GM21723 (cell line): ENCODE results near the gene SPACA5.
"Not testable (repeated sequence)": the region's sequence is repeated elsewhere in the genome, so short reads cannot be mapped to it uniquely, and the experiment has no call there.

ENCODE experiments used
- ATAC-seq: cut with Tn5 transposase; IDR thresholded peaks from one replicate; pipeline ENCODE4 v1.9.1; 2021; ENCODE audit warnings: mild to moderate bottlenecking, moderate library complexity; ENCODE audit not compliant: unreplicated experiment

SPACA5 gene

DNA sequence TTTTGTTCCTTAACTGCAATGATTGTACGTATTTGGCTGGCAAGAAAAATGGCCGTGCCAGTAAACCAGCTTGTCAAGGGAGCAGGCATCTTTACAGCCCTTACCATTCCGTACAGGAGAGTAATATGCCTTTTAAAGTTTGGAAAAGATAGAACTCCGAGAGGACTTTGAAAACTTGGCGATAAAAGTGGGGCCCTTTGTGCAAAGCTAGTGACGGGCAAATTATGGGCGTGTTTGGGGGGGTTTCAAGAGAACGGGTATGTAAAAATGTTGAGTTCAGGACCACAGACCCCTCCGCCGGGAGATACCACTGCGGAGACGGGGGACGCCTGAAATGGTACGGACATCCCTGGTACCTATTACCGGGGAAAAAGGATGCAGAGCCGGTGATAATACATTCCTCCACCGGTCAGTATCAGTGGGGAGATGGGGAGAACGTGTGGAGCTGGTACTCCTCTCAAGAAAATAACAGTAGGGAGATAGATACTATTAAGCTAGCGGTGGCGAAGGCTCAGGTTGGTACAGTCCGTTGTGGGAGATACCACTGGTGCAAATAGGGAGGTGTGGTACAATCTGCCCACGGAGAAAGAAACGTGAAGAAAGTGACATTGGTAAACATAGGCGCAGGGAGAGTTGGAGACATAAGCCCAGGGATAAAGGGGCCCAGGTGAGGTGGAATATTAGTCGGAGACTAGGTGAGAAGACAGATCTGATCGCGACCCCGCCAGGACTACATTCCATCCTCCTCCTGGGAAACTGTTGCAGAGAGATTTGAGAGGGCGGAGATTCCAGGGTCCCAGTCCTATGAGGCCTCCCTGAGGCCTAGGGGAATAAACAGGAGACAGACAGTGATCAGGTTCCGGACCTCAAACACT lies 14.5 kb downstream of the SPACA5 start:
- ATAC-seq = peak; percentile 68

- no peak for ATAC-seq
These were observed 15.3 kb downstream of the SPACA5 start for GRCh38 chrX:48022100-48022499.

- no peak for ATAC-seq
These were observed 15.9 kb downstream of the SPACA5 start for GRCh38 chrX:48022738-48023137.

DNA sequence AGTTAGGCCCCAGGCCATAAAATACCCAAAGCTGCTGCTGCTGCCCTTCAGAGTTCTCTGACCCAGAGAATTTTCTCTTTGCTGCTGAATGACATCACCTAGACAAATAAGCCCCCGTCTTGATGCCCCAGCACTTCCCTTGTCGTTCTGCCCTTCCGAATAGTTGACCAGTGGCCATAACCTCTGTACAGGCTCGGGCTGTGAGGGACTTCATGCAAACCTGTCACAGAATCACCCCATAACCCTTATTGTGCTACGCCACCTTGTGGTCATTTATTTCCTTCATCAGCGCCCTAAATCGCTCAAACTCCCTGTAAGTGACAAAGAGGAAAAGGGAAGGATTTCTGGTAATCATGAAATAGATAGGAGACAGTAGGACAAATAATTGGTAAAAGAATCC lies 18.8 kb downstream of the SPACA5 start:
- peak; percentile 50 for ATAC-seq

DNA sequence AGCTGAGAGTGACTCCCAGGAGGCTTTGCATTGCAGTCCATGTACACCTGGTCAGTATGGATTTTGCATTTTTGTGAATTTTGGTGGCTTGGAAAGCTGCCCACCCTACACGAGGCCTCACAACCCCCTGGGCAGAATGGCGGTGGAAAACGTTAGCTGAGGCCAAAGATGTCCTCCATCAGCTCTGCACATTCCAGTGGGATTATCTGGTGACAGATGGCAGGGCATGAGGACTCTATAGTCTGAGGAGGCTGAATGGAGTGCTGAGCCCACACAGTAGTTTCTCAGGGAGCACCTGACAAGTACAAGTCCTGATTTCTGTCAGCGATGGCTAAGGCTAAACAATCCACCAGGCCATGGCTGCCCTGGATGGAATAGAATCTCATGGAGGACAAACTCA lies 20.8 kb downstream of the SPACA5 start:
- not testable (repeated sequence) for ATAC-seq

- no peak for ATAC-seq
These were observed 21.3 kb downstream of the SPACA5 start for GRCh38 chrX:48028091-48028490.

GRCh38 chrX:48030237-48030636 lies 23.4 kb downstream of the SPACA5 start:
- ATAC-seq = no peak

DNA sequence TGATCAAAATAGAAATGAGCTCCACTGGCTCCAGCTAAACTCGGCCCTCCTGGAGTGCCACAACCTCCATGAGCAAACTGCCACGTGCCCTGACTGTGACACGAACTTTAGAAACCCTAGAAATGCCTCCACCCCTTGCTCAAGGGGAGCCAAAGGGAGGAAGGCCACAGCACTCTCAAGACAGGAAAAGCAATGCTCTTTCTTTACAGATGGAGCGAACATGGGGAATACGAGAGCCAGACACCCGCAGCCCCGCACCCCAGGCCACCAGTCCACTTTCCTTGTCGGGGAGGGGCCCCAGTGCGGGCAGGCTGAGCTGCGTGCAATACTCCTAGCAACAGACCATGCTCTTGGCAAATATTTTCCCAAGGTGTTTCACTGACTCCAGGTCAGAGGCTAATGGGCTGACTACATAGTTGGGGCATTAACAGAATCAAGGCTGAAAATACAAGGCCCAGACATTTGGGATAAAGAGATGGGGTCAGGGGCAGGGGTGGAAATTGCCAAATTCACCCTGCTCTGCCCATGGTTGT lies 23.9 kb downstream of the SPACA5 start:
- ATAC-seq = not testable (repeated sequence)

- ATAC-seq = no peak
These were observed 29.1 kb downstream of the SPACA5 start for GRCh38 chrX:48035891-48036290.

DNA sequence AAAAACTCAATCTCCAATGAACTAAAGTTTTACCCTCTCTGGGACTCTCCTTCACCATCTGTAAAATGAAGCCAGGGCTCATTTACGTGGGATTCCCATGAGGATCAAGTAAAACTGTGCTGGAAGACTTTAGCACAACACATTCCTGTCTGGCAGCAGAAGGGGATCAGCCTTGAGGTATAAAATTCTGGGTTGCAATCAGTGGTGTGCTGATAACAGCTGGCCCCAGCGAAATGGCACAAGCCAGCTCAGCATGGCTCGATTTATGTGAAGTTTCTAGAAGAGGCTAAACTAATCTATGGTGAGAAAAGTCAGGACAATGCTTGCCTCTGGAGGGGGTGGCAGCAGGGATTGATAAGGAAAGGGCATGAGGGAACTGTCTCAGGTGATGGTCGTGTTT lies 36.3 kb downstream of the SPACA5 start:
- ATAC-seq = no peak

GRCh38 chrX:48045410-48046311 lies 38.9 kb downstream of the SPACA5 start:
- ATAC-seq = no peak

- ATAC-seq = no peak
These were observed 40.1 kb downstream of the SPACA5 start for GRCh38 chrX:48046846-48047245.

DNA sequence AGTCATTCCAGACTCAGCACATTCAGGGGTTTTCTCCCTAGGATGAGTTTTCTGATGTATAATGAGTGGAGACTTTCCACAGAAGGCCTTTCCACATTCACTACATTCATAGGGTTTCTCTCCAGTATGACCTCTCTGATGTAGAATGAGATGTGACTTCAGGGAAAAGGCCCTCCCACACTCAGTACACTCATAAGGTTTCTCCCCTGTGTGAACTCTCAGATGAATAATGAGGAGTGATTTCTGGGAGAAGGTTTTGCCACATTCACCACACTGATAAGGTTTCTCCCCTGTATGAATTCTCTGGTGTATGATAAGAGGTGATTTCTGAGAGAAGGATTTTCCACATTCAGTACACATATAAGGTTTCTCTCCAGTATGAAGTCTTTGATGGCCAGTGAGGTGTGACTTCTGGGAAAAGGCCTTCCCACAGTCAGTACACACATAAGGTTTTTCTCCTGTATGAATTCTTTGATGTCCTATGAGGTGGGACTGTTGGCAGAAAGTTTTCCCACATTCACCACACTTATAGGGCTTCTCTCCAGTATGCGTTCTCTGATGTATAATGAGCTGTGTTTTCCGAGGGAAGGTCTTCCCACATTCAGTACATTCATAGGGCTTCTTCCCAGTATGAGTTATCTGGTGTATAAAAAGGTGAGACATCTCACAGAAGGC lies 52.0 kb downstream of the SPACA5 start:
- ATAC-seq = no peak

GRCh38 chrX:48059296-48059639 lies 52.5 kb downstream of the SPACA5 start:
- no peak for ATAC-seq
